GM12878 (cell line): Measurements from ENCODE around the gene ASIC5. TPM values are rescaled to one million over a fixed set of nuclear protein-coding genes. Genes with fewer than 3 reads are reported as not detected.

ENCODE experiments used
- ATAC-seq: fragments of 200-7000 bp; cut with Tn5 transposase; 3 replicates; pipeline ENCODE4 v1.9.1; 2020; ENCODE audit warnings: mild to moderate bottlenecking, moderate library complexity
- BruUV-seq: library from RNA; stranded (reverse); fragments of 400-500 nt; replicated peaks from 2 replicates; lab custom pipeline; 2021; lab: Mats Ljungman, UMichigan
- CTCF ChIA-PET: fragments of 300-600 bp; sonication (Branson Sonifier 250); formaldehyde crosslinking; extraction: SDS; loops from one replicate; lab custom pipeline; 2021; ENCODE audit warnings: inconsistent platforms; lab: Yijun Ruan, JAX
- POLR2A ChIA-PET: fragments of 350-600 bp; formaldehyde crosslinking; extraction: SDS; loops from one replicate; lab custom pipeline; 2021; ENCODE audit warnings: inconsistent platforms; lab: Charles Lee
- RAD21 ChIA-PET: fragments of 300-600 bp; sonication (Branson Sonifier 250); formaldehyde crosslinking; loops from one replicate; lab custom pipeline; 2023; ENCODE audit warnings: antibody characterized with exemption; ENCODE audit not compliant: unreplicated experiment; lab: Charles Lee
- SMC1A ChIA-PET: fragments of 300-600 bp; sonication (Branson Sonifier 250); formaldehyde crosslinking; loops from one replicate; lab custom pipeline; 2023; ENCODE audit not compliant: unreplicated experiment, uncharacterized antibody; lab: Charles Lee
- DNase-seq: peaks from one replicate; pipeline ENCODE4 v3.0.0-alpha.2; 2011; ENCODE audit warnings: low read depth, low spot score
- FAIRE-seq: peaks from 3 replicates; lab custom pipeline; 2011; peaks lifted over from hg19 to GRCh38; lab: Jason Lieb, UNC
- H2AFZ ChIP-seq: 2 replicates; pipeline ENCODE4 v1.6.0; 2011; ENCODE audit warnings: low read depth, low read length, control low read depth; ENCODE audit not compliant: control insufficient read depth
- H3K27ac ChIP-seq: 2 replicates; pipeline ENCODE4 v1.5.1; 2011; ENCODE audit warnings: control low read depth; ENCODE audit not compliant: control insufficient read depth, insufficient read depth
- H3K27me3 ChIP-seq, 2 experiments: replicated peaks in 1 of 2; 2 replicates each; pipeline versions ENCODE4 v1.6.0 to v1.6.1; 2011; ENCODE audit warnings: low read length in 1 of 2; ENCODE audit not compliant: control insufficient read depth in 2 of 2, insufficient read depth in 2 of 2
- H3K36me3 ChIP-seq, 2 experiments: 2 replicates each; pipeline ENCODE4 v1.5.1; 2011; ENCODE audit warnings: low read length in 1 of 2; ENCODE audit not compliant: control insufficient read depth in 2 of 2, insufficient read depth in 2 of 2
- H3K4me1 ChIP-seq: 2 replicates; pipeline ENCODE4 v1.6.1; 2011; ENCODE audit warnings: mild to moderate bottlenecking, low read length, moderate library complexity, mixed read lengths; ENCODE audit not compliant: control insufficient read depth, insufficient read depth
- H3K4me2 ChIP-seq: 2 replicates; pipeline ENCODE4 v1.6.0; 2011; ENCODE audit warnings: control low read depth; ENCODE audit not compliant: control insufficient read depth, insufficient read depth
- H3K4me3 ChIP-seq: fragments of 200-600 bp; sonication (generic); 2 replicates; pipeline ENCODE4 v1.5.1; 2016
- H3K79me2 ChIP-seq: 2 replicates; pipeline ENCODE4 v1.6.0; 2011; ENCODE audit warnings: low read length; ENCODE audit not compliant: control insufficient read depth, insufficient read depth
- H3K9ac ChIP-seq: 2 replicates; pipeline ENCODE4 v1.8.0; 2011; ENCODE audit warnings: low read length, control low read depth, mixed read lengths; ENCODE audit not compliant: control insufficient read depth, insufficient read depth
- H3K9me3 ChIP-seq: replicated peaks from 3 replicates; pipeline ENCODE4 v1.5.1; 2011; ENCODE audit warnings: mild to moderate bottlenecking, low read length; ENCODE audit not compliant: control insufficient read depth, insufficient read depth
- H4K20me1 ChIP-seq: 2 replicates; pipeline ENCODE4 v1.6.0; 2011; ENCODE audit not compliant: control insufficient read depth, insufficient read depth
- ATF2 ChIP-seq: IDR thresholded peaks from 2 replicates; pipeline ENCODE4 v1.6.1; 2012; ENCODE audit warnings: low read length, inconsistent platforms
- CBFB ChIP-seq: IDR thresholded peaks from 2 replicates; pipeline ENCODE4 v1.6.1; 2016; ENCODE audit warnings: antibody characterized with exemption, low read depth
- CEBPB ChIP-seq, 2 experiments: fragments of 150-350 bp in 1 of 2; IDR thresholded peaks; 2 replicates each; pipeline ENCODE4 v1.6.1; 2012 to 2014; ENCODE audit warnings: low read depth in 2 of 2, low read length in 2 of 2, borderline replicate concordance in 1 of 2, inconsistent platforms in 1 of 2
- CUX1 ChIP-seq: IDR thresholded peaks from 2 replicates; pipeline ENCODE4 v1.6.1; 2012; ENCODE audit warnings: improper control_type of control experiment, low read depth, low read length; ENCODE audit not compliant: insufficient replicate concordance
- FOS ChIP-seq: IDR thresholded peaks from 3 replicates; pipeline ENCODE4 v1.6.1; 2011; ENCODE audit warnings: borderline replicate concordance; ENCODE audit not compliant: insufficient read length; ENCODE audit errors: extremely low read depth
- JUNB ChIP-seq: IDR thresholded peaks from 2 replicates; pipeline ENCODE4 v1.6.1; 2016; ENCODE audit warnings: antibody characterized with exemption, mild to moderate bottlenecking
- LARP7 ChIP-seq: fragments of 450-650 bp; IDR thresholded peaks from 2 replicates; pipeline ENCODE4 v1.6.1; 2017; ENCODE audit warnings: mild to moderate bottlenecking
- MTA2 ChIP-seq: fragments of 450-650 bp; IDR thresholded peaks from 2 replicates; pipeline ENCODE4 v1.6.1; 2016; ENCODE audit warnings: low read depth, mild to moderate bottlenecking, moderate library complexity
- NFXL1 ChIP-seq: fragments of 450-650 bp; IDR thresholded peaks from 2 replicates; pipeline ENCODE4 v1.6.1; 2017; ENCODE audit warnings: antibody characterized with exemption, mild to moderate bottlenecking, borderline replicate concordance
- NR2C2 ChIP-seq: IDR thresholded peaks from 2 replicates; pipeline ENCODE4 v1.6.1; 2011; ENCODE audit warnings: borderline replicate concordance, low read depth; ENCODE audit not compliant: control insufficient read depth, insufficient read length
- YY1 ChIP-seq: IDR thresholded peaks from 2 replicates; pipeline ENCODE4 v1.6.1; 2011; ENCODE audit warnings: low read depth, mild to moderate bottlenecking, low read length
- WGBS: methylation state at CpG from one replicate; pipeline ENCODE4 v1.1.6; 2016; ENCODE audit warnings: low lambda C conversion rate; ENCODE audit not compliant: insufficient replicate concordance, insufficient coverage; ENCODE audit errors: missing lambda C conversion rate; 5-methylcytosine and 5-hydroxymethylcytosine counted together
- in situ Hi-C: fragments of 300-500 bp; cut with MboI; formaldehyde crosslinking; loops from 9 replicates; pipeline ENCODE4 v1.14.3; 2018; ENCODE audit warnings: mixed read lengths
- intact Hi-C: fragments of 100-400 bp; cut with micrococcal nuclease; formaldehyde crosslinking; loops from one replicate; pipeline ENCODE4 v1.14.2; 2022; ENCODE audit not compliant: unreplicated experiment
- polyA plus RNA-seq, 11 experiments: library from polyadenylated mRNA; depleted of rRNA in 4 of 11; unstranded in 6 of 11; stranded (reverse) in 5 of 11; fragments of >200 nt; fragmentation: Nextera tagmentation in 4 of 11; fragmentation: Illumina TruSeq in 1 of 11; extraction: Ambion mirVana in 4 of 11; extraction: Trizol in 1 of 11; gene quantifications; 1 replicate in 1 of 11; 2 replicates in 10 of 11; pipeline versions ENCODE4 v1.2.1 to v1.2.3, GENCODE V29; 2011 to 2016; ENCODE audit warnings: inconsistent platforms in 2 of 11, missing spikeins in 2 of 11, low read depth in 1 of 11
- total RNA-seq, 4 experiments: library from RNA; depleted of rRNA in 3 of 4; stranded (reverse); fragments of >200 nt in 3 of 4; fragmentation: Illumina TruSeq in 1 of 4; extraction: Trizol in 1 of 4; gene quantifications; 2 replicates each; pipeline versions ENCODE4 v1.2.1 to v1.2.3, GENCODE V29; 2013 to 2021

The ASIC5 gene
- total and polyA plus RNA-seq, 10 of the 15 experiments (the other 5 are each of a cell fraction or from before 2014, with no cell fraction given) = not detected

GRCh38 chr4:155877971-155878370 is 11.9 kb upstream of the ASIC5 start:
- Histone ChIP-seq H3K9ac (no peak overlapping the region), H3K4me3 (no peak overlapping the region), H4K20me1 (no peaks in the 10 kb centered on the region)
- BruUV-seq = no TSS peak
- no peak for DNase-seq
- SMC1A ChIA-PET = interaction anchor here (1.0 to 1.1 kb wide), 2 partner anchors 9 kb away, joined by 3 read pairs; no protein-coding TSS in a partner anchor
- no peak for TF ChIP-seq JUNB
- no peak for TF ChIP-seq YY1
- no peak for TF ChIP-seq NFXL1
- TF ChIP-seq, all 136 proteins: peak for 0
- H3K27ac ChIP-seq = no peak overlapping the region
- no peak overlapping the region for H2AFZ ChIP-seq
- 53% methylated on average over 4 of the region's 4 CpGs for WGBS
- no peak overlapping the region for H3K4me2 ChIP-seq
- no peaks in the 10 kb centered on the region; the same call in 2 of the 3 replicates for H3K9me3 ChIP-seq
- RAD21 ChIA-PET = no interaction called here
- CTCF ChIA-PET = no interaction called here
- POLR2A ChIA-PET = no interaction called here
- intact Hi-C loops = no loop called here
- no peaks in the 10 kb centered on the region for H3K27me3 ChIP-seq
- no peaks in the 10 kb centered on the region for H3K36me3 ChIP-seq
- in situ Hi-C loops = no loop called here
- H3K79me2 ChIP-seq = no peaks in the 10 kb centered on the region
- no peak for ATAC-seq
- H3K4me1 ChIP-seq = no peaks in the 10 kb centered on the region
- FAIRE-seq = no peak

GRCh38 chr4:155875878-155876277 is 9.8 kb upstream of the ASIC5 start:
- intact Hi-C loops (no loop called here), in situ Hi-C loops (no loop called here)
- H2AFZ ChIP-seq = no peak overlapping the region
- WGBS = 0% methylated on average over 1 of the region's 1 CpG
- CTCF ChIA-PET = interaction anchor here (0.9 kb wide), 1 partner anchor 78 kb away, joined by 3 read pairs; the partner anchor contains the start of gene CTSO
- no peak overlapping the region for H3K9ac ChIP-seq
- no peaks in the 10 kb centered on the region; the same call in 2 of the 3 replicates for H3K9me3 ChIP-seq
- POLR2A ChIA-PET = interaction anchor here (0.6 kb wide), 1 partner anchor 1257 kb away, joined by 4 read pairs; no protein-coding TSS in a partner anchor
- H3K79me2 ChIP-seq = no peaks in the 10 kb centered on the region
- no TSS peak for BruUV-seq
- no peak overlapping the region for H3K4me3 ChIP-seq
- H4K20me1 ChIP-seq = no peaks in the 10 kb centered on the region
- FAIRE-seq (no peak), DNase-seq (no peak), ATAC-seq (no peak)
- H3K27ac ChIP-seq = no peak overlapping the region
- RAD21 ChIA-PET = interaction anchor here (0.6 kb wide), 1 partner anchor 236 kb away, joined by 3 read pairs; no protein-coding TSS in a partner anchor
- SMC1A ChIA-PET = interaction anchor here (2.8 to 3.1 kb wide), 2 partner anchors 10 to 14 kb away, joined by 7 to 13 read pairs; no protein-coding TSS in a partner anchor
- no peak overlapping the region for H3K4me2 ChIP-seq
- H3K4me1 ChIP-seq = no peaks in the 10 kb centered on the region
- no peaks in the 10 kb centered on the region for H3K27me3 ChIP-seq
- no peaks in the 10 kb centered on the region for H3K36me3 ChIP-seq
- no peak for TF ChIP-seq MTA2
- TF ChIP-seq ATF2 = no peak
- no peak for TF ChIP-seq NR2C2
- TF ChIP-seq CEBPB (IDR thresholded peaks at IDR 0.05; ENCODE audit: borderline replicate concordance in 1 of 2, low read depth in 2 of 2, low read length in 2 of 2) = no peak
- TF ChIP-seq CBFB = no peak
- no peak for TF ChIP-seq LARP7
- no peak for TF ChIP-seq CUX1
- TF ChIP-seq FOS = no peak
